Heart right ventricle (tissue), 16 donors: ENCODE data around the gene TMEM164. TPM values are rescaled to one million over a fixed set of nuclear protein-coding genes. Genes with fewer than 3 reads are reported as not detected.

Experiments used
- ATAC-seq, 8 donors: fragments of 200-7000 bp; cut with Tn5 transposase; one replicate each; pipeline ENCODE4 v1.9.1; 2020; ENCODE audit warnings: mild to moderate bottlenecking in 8 of 8, moderate library complexity in 8 of 8, moderate number of reproducible peaks in 1 of 8
- DNase-seq, 2 donors: peaks; one replicate each; pipeline ENCODE4 v3.0.0-alpha.2; 2020
- H3K27ac ChIP-seq, 10 donors: fragments of 200-600 bp; sonication (generic) in 2 of 10; one replicate each; pipeline versions ENCODE4 v1.5.0 to v1.8.0; 2020 to 2022; ENCODE audit warnings: mild to moderate bottlenecking in 3 of 10
- H3K27me3 ChIP-seq, 7 donors: fragments of 200-600 bp; one replicate each; pipeline ENCODE4 v1.8.0; 2021 to 2022; ENCODE audit warnings: mild to moderate bottlenecking in 2 of 7
- H3K36me3 ChIP-seq, 9 donors: fragments of 200-600 bp; sonication (generic) in 1 of 9; one replicate each; pipeline versions ENCODE4 v1.5.0 to v1.8.0; 2020 to 2022; ENCODE audit warnings: mild to moderate bottlenecking in 2 of 9
- H3K4me1 ChIP-seq, 9 donors: fragments of 200-600 bp; sonication (generic) in 1 of 9; one replicate each; pipeline versions ENCODE4 v1.5.0 to v1.8.0; 2020 to 2022; ENCODE audit warnings: mild to moderate bottlenecking in 4 of 9
- H3K4me3 ChIP-seq, 10 donors: fragments of 200-600 bp; sonication (generic) in 2 of 10; one replicate each; pipeline versions ENCODE4 v1.5.0 to v1.8.0; 2020 to 2022; ENCODE audit warnings: mild to moderate bottlenecking in 7 of 10, moderate library complexity in 2 of 10
- H3K9me3 ChIP-seq, 11 donors: fragments of 200-600 bp in 10 of 11; sonication (generic) in 2 of 11; one replicate each; pipeline versions ENCODE4 v1.5.0 to v1.8.0; 2013 to 2022; ENCODE audit warnings: mild to moderate bottlenecking in 2 of 11, control low read depth in 1 of 11, moderate library complexity in 1 of 11
- CTCF ChIP-seq, 9 donors: fragments of 200-600 bp; sonication (generic) in 2 of 9; IDR thresholded peaks; one replicate each; pipeline versions ENCODE4 v1.5.0 to v1.8.0; 2021 to 2022; ENCODE audit warnings: antibody characterized with exemption in 9 of 9, mild to moderate bottlenecking in 5 of 9, moderate library complexity in 1 of 9
- WGBS, 2 donors: extraction: QIAGEN DNeasy Blood & Tissue Kit; methylation state at CpG; one replicate each; pipeline ENCODE4 v1.1.7; 2013; ENCODE audit warnings: inconsistent platforms in 1 of 2; 5-methylcytosine and 5-hydroxymethylcytosine counted together
- intact Hi-C, 10 donors: fragments of 100-400 bp; cut with DNase I; formaldehyde crosslinking; loops; one replicate each; pipeline versions ENCODE4 v1.11.1 to v1.14.2; 2022
- polyA plus RNA-seq, 2 donors: library from polyadenylated mRNA; stranded (reverse); fragments of 200-250 nt; gene quantifications; one replicate each; pipeline ENCODE4 v1.2.3, GENCODE V29; 2013
- total RNA-seq, 10 donors: library from RNA; stranded (reverse); fragmentation: NEBNext Ultra II Directional in 3 of 10; extraction: Animal tissue kit (Norgen Biotek cat#: 25700) in 3 of 10; gene quantifications; one replicate each; pipeline versions ENCODE4 v1.2.1 to v1.2.4, GENCODE V29; 2021 to 2023
- donor health status: Arrhythmogenic right ventricular cardiomyopathy.
- donor health status: ischemic (EF 13 %, LVEDD 7.1; RV severe dilation, severe dysfunction).
- donor health status: healthy with polysubstance abuse.
- donor health status: DM: no; HTN: yes; CAD: no.
- donor health status: DM: no; HTN: no; CAD: no.
- donor health status: ischemic (EF 25% LVEDD 6.9; RV normal size, moderate dysfunction).
- donor health status: ischemic (EF 25% LVEDD 5.7; RV mildly dilated, moderate dysfunction).
- donor health status: healthy.
- donor health status: DM: yes; HTN: yes; CAD: no.
- donor health status: Ischemic cardiomyopathy.
- donor health status: ischemic (EF 35%, LVEDD 5.7; RV mildly dilated, moderate dysfunction).
- donor health status: nonischemic (EF 11% LVEDD 7.7; RV severe dilation, severe dysfunction).
- donor health status: DM: yes; HTN: yes; CAD: no.
- donor health status: PGD.
- donor health status: ischemic (EF 29% LVEDD 5.4; RV normal size, mild dysfunction).
- donor health status: nonischemic (EF 23%, LVEDD 6.1; RV moderate dilation, normal function).

The TMEM164 gene
- total and polyA plus RNA-seq, 12 donors: 9.7 to 60.6 (median 48.1) TPM

GRCh38 chrX:110218591-110218990 lies 215.7 kb downstream of the TMEM164 start:
- Histone ChIP-seq H3K9me3 (no peaks in the 10 kb centered on the region), H3K27me3 (peaks cover 0 to 21% (median 0%) of the 10 kb centered on the region in 7 donors), H3K36me3 (no peaks in the 10 kb centered on the region), H3K4me3 (no peak overlapping the region), H3K4me1 (peaks cover 0 to 4% (median 0%) of the 10 kb centered on the region in 9 donors), H3K27ac (no peak overlapping the region)
- no peak for TF ChIP-seq CTCF (IDR thresholded peaks at IDR 0.05)
- intact Hi-C loops: no loop called here
- DNase-seq (no peak), ATAC-seq (no peak)
- 91 to 95% methylated on average over 2 of the region's 2 CpGs for WGBS, 2 donors

GRCh38 chrX:110219920-110220319 lies 217.0 kb downstream of the TMEM164 start:
- H3K36me3 ChIP-seq: no peaks in the 10 kb centered on the region
- TF ChIP-seq CTCF (IDR thresholded peaks at IDR 0.05): no peak
- H3K4me3 ChIP-seq: no peak overlapping the region
- H3K27ac ChIP-seq: no peak overlapping the region
- peaks cover 0 to 4% (median 0%) of the 10 kb centered on the region in 9 donors for H3K4me1 ChIP-seq
- ATAC-seq (no peak), DNase-seq (no peak)
- intact Hi-C loops: no loop called here
- H3K27me3 ChIP-seq: peaks cover 0 to 20% (median 0%) of the 10 kb centered on the region in 7 donors
- 79 to 89% methylated on average over 1 of the region's 1 CpG for WGBS, 2 donors
- no peaks in the 10 kb centered on the region for H3K9me3 ChIP-seq

- no peak for ATAC-seq
- Histone ChIP-seq H3K4me3 (no peak overlapping the region), H3K27me3 (peaks cover 0 to 30% (median 0%) of the 10 kb centered on the region in 7 donors), H3K9me3 (no peaks in the 10 kb centered on the region), H3K36me3 (no peaks in the 10 kb centered on the region), H3K27ac (no peak overlapping the region), H3K4me1 (peaks cover 0 to under 1% (median 0%) of the 10 kb centered on the region in 9 donors)
- intact Hi-C loops: no loop called here
- 95 to 100% methylated on average over 1 of the region's 2 CpGs for WGBS, 2 donors
- DNase-seq: no peak
- no peak for TF ChIP-seq CTCF (IDR thresholded peaks at IDR 0.05)
These were observed 219.8 kb downstream of the TMEM164 start for GRCh38 chrX:110222497-110223257.

- Histone ChIP-seq H3K36me3 (no peaks in the 10 kb centered on the region), H3K27me3 (peaks cover 0 to 24% (median 0%) of the 10 kb centered on the region in 7 donors), H3K27ac (no peak overlapping the region), H3K9me3 (no peaks in the 10 kb centered on the region), H3K4me1 (no peaks in the 10 kb centered on the region), H3K4me3 (no peak overlapping the region)
- DNase-seq: no peak
- 77 to 82% methylated on average over 3 of the region's 3 CpGs for WGBS, 2 donors
- no peak for ATAC-seq
- no peak for TF ChIP-seq CTCF (IDR thresholded peaks at IDR 0.05)
- intact Hi-C loops: no loop called here
These were observed 222.2 kb downstream of the TMEM164 start for GRCh38 chrX:110224926-110225617.
